ENCODE measurements around the gene COMMD3. TPM values are rescaled to one million over a fixed set of nuclear protein-coding genes. Genes with fewer than 3 reads are reported as not detected.
A peak's percentile ranks its signal among the peaks of the same experiment; 100 is the strongest.

The COMMD3 gene
- total RNA-seq, 1 experiment from 2014 or later, result 2.4 TPM

GRCh38 chr10:22324413-22324812 is 8.2 kb downstream of the COMMD3 start:
- H3K18ac ChIP-seq (ENCODE audit: insufficient read length, low read depth, low read length), result no peak overlapping the region
- H3K36me3 Mint-ChIP-seq (ENCODE audit: insufficient read depth in 1 of 3, low read depth in 3 of 3), result peaks cover 1 to 4% (median 2%) of the 10 kb centered on the region in 3 experiments; a peak in 4 of 7 replicates
- H3K27ac Mint-ChIP-seq, result no peak overlapping the region
- no peaks in the 10 kb centered on the region for H4K20me1 ChIP-seq (ENCODE audit: control insufficient read depth, insufficient read depth, insufficient read length)
- WGBS (ENCODE audit: extremely low coverage, insufficient read length, low lambda C conversion rate), result no CpG with 5 or more reads among the region's 4 CpGs
- H3K56ac ChIP-seq (ENCODE audit: insufficient read length, low read depth, low read length), result no peak overlapping the region
- H2BK120ac ChIP-seq (ENCODE audit: low read depth, low read length, poor library complexity, severe bottlenecking), result no peak overlapping the region
- no peaks in the 10 kb centered on the region for H3K79me1 ChIP-seq (ENCODE audit: insufficient read depth, low read depth, low read length, poor library complexity, severe bottlenecking)
- peaks cover 49% of the 10 kb centered on the region for H3K27me3 ChIP-seq (ENCODE audit: insufficient read depth, low read length)
- no peak overlapping the region for H3K9ac ChIP-seq (ENCODE audit: extremely low read depth, insufficient read length, low read length)
- H3K79me2 ChIP-seq (ENCODE audit: insufficient read depth, low read length), result no peaks in the 10 kb centered on the region
- no peak overlapping the region for H3T11ph ChIP-seq (ENCODE audit: low read length)
- H3K4me1 ChIP-seq (ENCODE audit: insufficient read depth, low read length), result peaks cover 5% of the 10 kb centered on the region; the same call in 1 of the 2 replicates
- H3K9me3 ChIP-seq (ENCODE audit: control insufficient read depth, low read depth, low read length), result no peaks in the 10 kb centered on the region
- no peak overlapping the region for H2BK15ac ChIP-seq (ENCODE audit: low read depth, low read length)
- H3K4ac ChIP-seq (ENCODE audit: low read depth, low read length), result no peak overlapping the region
- H3K23me2 ChIP-seq (ENCODE audit: insufficient read length, low read depth, low read length, poor library complexity, severe bottlenecking), result peaks cover 5% of the 10 kb centered on the region
- no peak overlapping the region for H2BK12ac ChIP-seq (ENCODE audit: insufficient read length, low read depth, low read length)
- no peak overlapping the region for H4K91ac ChIP-seq (ENCODE audit: insufficient read length, low read depth, low read length)
- peak overlapping the region in 1 of 2 experiments; percentile 84; a peak in 3 of 5 replicates for H3K4me3 Mint-ChIP-seq
- H2AK5ac ChIP-seq (ENCODE audit: insufficient read length, low read length), result no peak overlapping the region
- no peak overlapping the region for H2BK20ac ChIP-seq (ENCODE audit: low read depth, low read length, poor library complexity, severe bottlenecking)
- DNase-seq, result no peak
- peaks cover 78% of the 10 kb centered on the region for H3K27me3 Mint-ChIP-seq (ENCODE audit: low read depth)
- H2BK5ac ChIP-seq (ENCODE audit: insufficient read length, low read length), result no peak overlapping the region
- no peak overlapping the region for H3K14ac ChIP-seq (ENCODE audit: insufficient read depth, low read length)
- no peak overlapping the region for H4K8ac ChIP-seq (replicated peaks; ENCODE audit: insufficient read length, low read depth, low read length)
- H3K4me2 ChIP-seq (ENCODE audit: insufficient read depth, insufficient read length, low read length), result no peak overlapping the region
- no peak overlapping the region for H3K27ac ChIP-seq (ENCODE audit: insufficient read length, low read depth, low read length)
- TF ChIP-seq CTCF (conservative IDR thresholded peaks at IDR 0.05), result no peak
- no peak overlapping the region for H3K23ac ChIP-seq (ENCODE audit: insufficient read length, low read depth, low read length)
- H4K5ac ChIP-seq (ENCODE audit: insufficient read length, low read depth, low read length), result no peak overlapping the region
- H3K9me3 Mint-ChIP-seq, result peaks cover 4 to 5% of the 10 kb centered on the region in 2 experiments; a peak in 2 of 5 replicates
- peaks cover 34 to 44% of the 10 kb centered on the region in 2 experiments for H3K4me1 Mint-ChIP-seq
- H2AFZ ChIP-seq (ENCODE audit: low read length), result no peak overlapping the region

Measured in H9 (cell line).